Kidney (tissue), 14 donors: Measurements from ENCODE around the gene LARGE2. TPM values are rescaled to one million over a fixed set of nuclear protein-coding genes. Genes with fewer than 3 reads are reported as not detected.

Source experiments
- DNase-seq, 5 donors: peaks; one replicate each; pipeline ENCODE4 v3.0.0-alpha.2; 2013 to 2020
- FAIRE-seq: peaks from 2 replicates; lab custom pipeline; 2012; peaks lifted over from hg19 to GRCh38; lab: Jason Lieb, UNC
- H3K27ac ChIP-seq, 2 donors: one replicate each; pipeline ENCODE4 v1.7.0; 2013; ENCODE audit warnings: low read depth in 2 of 2, low read length in 2 of 2, inconsistent platforms in 1 of 2
- H3K27me3 ChIP-seq: one replicate; pipeline ENCODE4 v1.7.1; 2013; ENCODE audit warnings: low read length, inconsistent platforms; ENCODE audit not compliant: control insufficient read depth, insufficient read depth
- H3K36me3 ChIP-seq, 3 donors: one replicate each; pipeline versions ENCODE4 v1.7.0 to v1.7.1; 2013; ENCODE audit warnings: low read length in 3 of 3, control low read depth in 1 of 3, inconsistent platforms in 1 of 3; ENCODE audit not compliant: insufficient read depth in 3 of 3, control insufficient read depth in 2 of 3
- H3K4me1 ChIP-seq, 3 donors: one replicate each; pipeline versions ENCODE4 v1.7.0 to v1.7.1; 2013; ENCODE audit warnings: low read length in 3 of 3, inconsistent platforms in 1 of 3, low read depth in 1 of 3; ENCODE audit not compliant: control insufficient read depth in 2 of 3, insufficient read depth in 2 of 3
- H3K4me3 ChIP-seq, 3 donors: one replicate each; pipeline versions ENCODE4 v1.7.0 to v1.8.1; 2013; ENCODE audit warnings: low read length in 3 of 3, control low read depth in 1 of 3, inconsistent platforms in 1 of 3
- H3K9ac ChIP-seq, 3 donors: one replicate each; pipeline versions ENCODE4 v1.7.0 to v1.7.1; 2013; ENCODE audit warnings: low read length in 3 of 3, control low read depth in 1 of 3, inconsistent platforms in 1 of 3
- H3K9me3 ChIP-seq, 3 donors: one replicate each; pipeline versions ENCODE4 v1.7.0 to v1.7.1; 2013; ENCODE audit warnings: low read length in 3 of 3, control low read depth in 1 of 3, inconsistent platforms in 1 of 3; ENCODE audit not compliant: control insufficient read depth in 2 of 3, insufficient read depth in 1 of 3
- CTCF ChIP-seq: IDR thresholded peaks from 3 replicates; pipeline ENCODE4 v1.5.1; 2012; ENCODE audit warnings: mild to moderate bottlenecking, moderate library complexity, borderline replicate concordance; ENCODE audit not compliant: insufficient read depth; ENCODE audit errors: extremely low read depth
- intact Hi-C: fragments of 100-400 bp; cut with DNase I; formaldehyde crosslinking; loops from one replicate; pipeline ENCODE4 v1.11.1; 2022
- polyA plus RNA-seq: library from polyadenylated mRNA; stranded (reverse); fragments of 350-450 nt; fragmentation: Illumina TruSeq; extraction: RNeasy Lipid Tissue Mini Kit (QIAGEN cat#74804); gene quantifications from one replicate; pipeline ENCODE4 v1.2.3, GENCODE V29; 2014; ENCODE audit warnings: low read depth, low replicate concordance; ENCODE audit not compliant: insufficient read depth
- total RNA-seq: library from RNA; stranded (reverse); fragmentation: NEBNext Ultra II Directional; extraction: Animal tissue kit (Norgen Biotek cat#: 25700); gene quantifications from one replicate; pipeline ENCODE4 v1.2.1, GENCODE V29; 2021
- donor health status: control.
- donor health status: control.
- donor health status: control.
- donor health status: control.
- donor health status: control.
- donor health status: DM: yes; HTN: yes; CAD: no.
- donor health status: Normal renal cell carcinoma (clear cell type).

LARGE2 gene
- total and polyA plus RNA-seq, 2 donors from 2014 or later: 13.1 to 29.8 TPM

- H3K4me1 ChIP-seq: peaks cover 0 to 15% (median 0%) of the 10 kb centered on the region in 3 donors
- intact Hi-C loops: no loop called here
- no peak overlapping the region for H3K4me3 ChIP-seq
- DNase-seq: peak in 1 of 5 donors; percentile 66
- peaks cover 3% of the 10 kb centered on the region for H3K27me3 ChIP-seq
- no peak overlapping the region for H3K27ac ChIP-seq
- TF ChIP-seq CTCF: no peak
- H3K36me3 ChIP-seq: peaks cover 0 to 5% (median 0%) of the 10 kb centered on the region in 3 donors
- H3K9me3 ChIP-seq: no peaks in the 10 kb centered on the region
- H3K9ac ChIP-seq: no peak overlapping the region
- no peak for FAIRE-seq
Measured at GRCh38 chr11:45927684-45928413, 5.4 kb downstream of the LARGE2 start.

- FAIRE-seq (no peak), DNase-seq (peak in 2 of 5 donors; percentile 47 to 59)
- no peak overlapping the region for H3K4me3 ChIP-seq
- H3K9ac ChIP-seq: no peak overlapping the region
- H3K4me1 ChIP-seq: peaks cover 0 to 12% (median 0%) of the 10 kb centered on the region in 3 donors
- TF ChIP-seq CTCF: no peak
- H3K9me3 ChIP-seq: no peaks in the 10 kb centered on the region
- intact Hi-C loops: no loop called here
- no peak overlapping the region for H3K27ac ChIP-seq
- no peaks in the 10 kb centered on the region for H3K27me3 ChIP-seq
- H3K36me3 ChIP-seq: peaks cover 0 to 5% (median 0%) of the 10 kb centered on the region in 3 donors
Measured at GRCh38 chr11:45928535-45929215, 6.2 kb downstream of the LARGE2 start.

GRCh38 chr11:45929486-45930030, 7.1 kb downstream of the LARGE2 start:
- FAIRE-seq (no peak), DNase-seq (peak in 1 of 5 donors; percentile 46)
- no peaks in the 10 kb centered on the region for H3K9me3 ChIP-seq
- peaks cover 0 to 6% (median 0%) of the 10 kb centered on the region in 3 donors for H3K36me3 ChIP-seq
- H3K4me1 ChIP-seq: peaks cover 0 to 14% (median 3%) of the 10 kb centered on the region in 3 donors
- no peak overlapping the region for H3K9ac ChIP-seq
- TF ChIP-seq CTCF: no peak
- no peak overlapping the region for H3K4me3 ChIP-seq
- intact Hi-C loops: no loop called here
- no peaks in the 10 kb centered on the region for H3K27me3 ChIP-seq
- H3K27ac ChIP-seq: no peak overlapping the region
